GM23338 (cell line): ENCODE results near the gene CDC42BPG. TPM values are rescaled to one million over a fixed set of nuclear protein-coding genes. Genes with fewer than 3 reads are reported as not detected.

Experiments
- ATAC-seq: fragments of 200-7000 bp; cut with Tn5 transposase; 3 replicates; pipeline ENCODE4 v1.9.1; 2020
- DNase-seq: peaks from one replicate; pipeline ENCODE4 v3.0.0-alpha.2; 2015; ENCODE audit warnings: low spot score
- H2AFZ ChIP-seq: fragments of 200-600 bp; sonication (generic); 2 replicates; pipeline ENCODE4 v1.8.0; 2016; ENCODE audit warnings: antibody characterized with exemption, mild to moderate bottlenecking, moderate library complexity
- H3F3A ChIP-seq: fragments of 200-600 bp; sonication (generic); replicated peaks from 2 replicates; pipeline ENCODE4 v1.8.0; 2017; ENCODE audit warnings: antibody characterized with exemption, mixed run types, low read depth
- H3K27ac ChIP-seq: fragments of 200-600 bp; sonication (generic); 2 replicates; pipeline ENCODE4 v1.6.1; 2016; ENCODE audit warnings: low read depth
- H3K27me3 ChIP-seq: fragments of 200-600 bp; sonication (generic); 2 replicates; pipeline ENCODE4 v1.8.0; 2016; ENCODE audit warnings: mild to moderate bottlenecking, mixed run types, moderate library complexity; ENCODE audit not compliant: insufficient read depth
- H3K36me3 ChIP-seq: fragments of 200-600 bp; sonication (generic); 2 replicates; pipeline ENCODE4 v1.8.0; 2016; ENCODE audit warnings: mild to moderate bottlenecking; ENCODE audit not compliant: insufficient read depth
- H3K4me1 ChIP-seq: fragments of 200-600 bp; sonication (generic); 2 replicates; pipeline ENCODE4 v1.8.0; 2016; ENCODE audit warnings: mild to moderate bottlenecking, moderate library complexity; ENCODE audit not compliant: insufficient read depth
- H3K4me2 ChIP-seq: fragments of 200-600 bp; sonication (generic); 2 replicates; pipeline ENCODE4 v1.7.1; 2017; ENCODE audit warnings: mixed run types
- H3K4me3 ChIP-seq: fragments of 200-600 bp; sonication (generic); 2 replicates; pipeline ENCODE4 v1.6.1; 2016; ENCODE audit warnings: mixed run types
- H3K79me2 ChIP-seq: fragments of 200-600 bp; sonication (generic); replicated peaks from 2 replicates; pipeline ENCODE4 v1.8.0; 2017; ENCODE audit warnings: mild to moderate bottlenecking; ENCODE audit not compliant: insufficient read depth
- H3K9me2 ChIP-seq: fragments of 200-600 bp; sonication (generic); 2 replicates; pipeline ENCODE4 v1.8.0; 2017; ENCODE audit not compliant: insufficient read depth
- H4K20me1 ChIP-seq: fragments of 200-600 bp; sonication (generic); replicated peaks from 2 replicates; pipeline ENCODE4 v1.8.0; 2017; ENCODE audit warnings: mild to moderate bottlenecking; ENCODE audit not compliant: insufficient read depth
- H3K27ac Mint-ChIP-seq: 2 replicates; pipeline ENCODE4 v1.8.0; 2020; ENCODE audit warnings: inconsistent platforms, mild to moderate bottlenecking, moderate library complexity, mixed read lengths
- H3K27me3 Mint-ChIP-seq: 3 replicates; pipeline ENCODE4 v1.8.0; 2022; ENCODE audit warnings: low read depth, mild to moderate bottlenecking, moderate library complexity, mixed read lengths, inconsistent platforms; ENCODE audit not compliant: insufficient read depth, poor library complexity
- H3K36me3 Mint-ChIP-seq: 3 replicates; pipeline ENCODE4 v1.8.0; 2021; ENCODE audit warnings: low read depth, mild to moderate bottlenecking, inconsistent platforms, moderate library complexity, mixed read lengths
- H3K4me1 Mint-ChIP-seq: 3 replicates; pipeline ENCODE4 v1.8.0; 2020; ENCODE audit warnings: mild to moderate bottlenecking, inconsistent platforms, mixed read lengths
- H3K4me3 Mint-ChIP-seq: 3 replicates; pipeline ENCODE4 v1.8.0; 2021; ENCODE audit warnings: moderate library complexity, mild to moderate bottlenecking, inconsistent platforms, mixed read lengths
- H3K9me3 Mint-ChIP-seq: 3 replicates; pipeline ENCODE4 v1.8.0; 2020; ENCODE audit warnings: moderate library complexity, mild to moderate bottlenecking, inconsistent platforms, mixed read lengths
- CREB1 ChIP-seq: fragments of 250-450 bp; sonication (Bioruptor Pico); IDR thresholded peaks from 2 replicates; pipeline ENCODE4 v1.5.0; 2020; ENCODE audit warnings: low read depth, mild to moderate bottlenecking, moderate library complexity
- EZH2 ChIP-seq: fragments of 200-600 bp; sonication (generic); IDR thresholded peaks from one replicate; pipeline ENCODE4 v1.8.0; 2017; ENCODE audit warnings: antibody characterized with exemption, mild to moderate bottlenecking, low read depth; ENCODE audit not compliant: unreplicated experiment
- EZH2phosphoT487 ChIP-seq: fragments of 200-600 bp; sonication (generic); IDR thresholded peaks from one replicate; pipeline ENCODE4 v1.8.1; 2018; ENCODE audit warnings: antibody characterized with exemption; ENCODE audit not compliant: unreplicated experiment
- JUNB ChIP-seq: IDR thresholded peaks from one replicate; pipeline ENCODE4 v1.6.1; 2016; ENCODE audit warnings: antibody characterized with exemption; ENCODE audit not compliant: unreplicated experiment
- NANOG ChIP-seq: IDR thresholded peaks from 2 replicates; pipeline ENCODE4 v1.6.1; 2016; ENCODE audit warnings: antibody characterized with exemption, borderline replicate concordance
- POLR2AphosphoS5 ChIP-seq: IDR thresholded peaks from 2 replicates; pipeline ENCODE4 v1.6.1; 2016; ENCODE audit warnings: antibody characterized with exemption, low read depth
- STAT1 ChIP-seq: IDR thresholded peaks from one replicate; pipeline ENCODE4 v1.6.1; 2016; ENCODE audit warnings: antibody characterized with exemption; ENCODE audit not compliant: unreplicated experiment
- ZNF114 ChIP-seq: fragments of 250-450 bp; sonication (Bioruptor Pico); IDR thresholded peaks from 2 replicates; pipeline ENCODE4 v1.5.0; 2020; ENCODE audit warnings: mild to moderate bottlenecking, moderate library complexity
- ZNF331 ChIP-seq: fragments of 250-450 bp; sonication (Bioruptor Pico); IDR thresholded peaks from 2 replicates; pipeline ENCODE4 v1.5.0; 2020; ENCODE audit warnings: low read depth, mild to moderate bottlenecking, moderate library complexity
- ZNF462 ChIP-seq: fragments of 250-450 bp; sonication (Bioruptor Pico); IDR thresholded peaks from 2 replicates; pipeline ENCODE4 v1.5.0; 2020; ENCODE audit warnings: mild to moderate bottlenecking, moderate library complexity
- polyA plus RNA-seq: library from polyadenylated mRNA; unstranded; fragments of >200 nt; fragmentation: Nextera tagmentation; extraction: Ambion mirVana; gene quantifications from 2 replicates; pipeline ENCODE4 v1.2.1, GENCODE V29; 2016
- total RNA-seq: library from RNA; depleted of rRNA; stranded (reverse); fragments of >200 nt; shearing (Covaris generic); gene quantifications from 2 replicates; pipeline ENCODE4 v1.2.3, GENCODE V29; 2014
- TF ChIP-seq, protein P1 (sequence below): IDR thresholded peaks from 2 replicates; pipeline ENCODE4 v1.6.1; 2016; ENCODE audit warnings: antibody characterized with exemption
- TF ChIP-seq, protein P2 (sequence below): IDR thresholded peaks from one replicate; pipeline ENCODE4 v1.6.1; 2018; ENCODE audit warnings: antibody characterized with exemption; ENCODE audit not compliant: unreplicated experiment
- TF ChIP-seq, protein P3 (sequence below), 2 experiments: fragments of 200-600 bp in 1 of 2; sonication (generic) in 1 of 2; conservative IDR thresholded peaks; 2 replicates each; pipeline versions ENCODE4 v1.5.1 to v1.6.1; 2016 to 2017; ENCODE audit warnings: antibody characterized with exemption in 2 of 2, low read depth in 2 of 2, mild to moderate bottlenecking in 2 of 2, moderate library complexity in 1 of 2

CDC42BPG gene
- total and polyA plus RNA-seq, 2 experiments from 2014 or later = 2.3 to 11.6 TPM

DNA sequence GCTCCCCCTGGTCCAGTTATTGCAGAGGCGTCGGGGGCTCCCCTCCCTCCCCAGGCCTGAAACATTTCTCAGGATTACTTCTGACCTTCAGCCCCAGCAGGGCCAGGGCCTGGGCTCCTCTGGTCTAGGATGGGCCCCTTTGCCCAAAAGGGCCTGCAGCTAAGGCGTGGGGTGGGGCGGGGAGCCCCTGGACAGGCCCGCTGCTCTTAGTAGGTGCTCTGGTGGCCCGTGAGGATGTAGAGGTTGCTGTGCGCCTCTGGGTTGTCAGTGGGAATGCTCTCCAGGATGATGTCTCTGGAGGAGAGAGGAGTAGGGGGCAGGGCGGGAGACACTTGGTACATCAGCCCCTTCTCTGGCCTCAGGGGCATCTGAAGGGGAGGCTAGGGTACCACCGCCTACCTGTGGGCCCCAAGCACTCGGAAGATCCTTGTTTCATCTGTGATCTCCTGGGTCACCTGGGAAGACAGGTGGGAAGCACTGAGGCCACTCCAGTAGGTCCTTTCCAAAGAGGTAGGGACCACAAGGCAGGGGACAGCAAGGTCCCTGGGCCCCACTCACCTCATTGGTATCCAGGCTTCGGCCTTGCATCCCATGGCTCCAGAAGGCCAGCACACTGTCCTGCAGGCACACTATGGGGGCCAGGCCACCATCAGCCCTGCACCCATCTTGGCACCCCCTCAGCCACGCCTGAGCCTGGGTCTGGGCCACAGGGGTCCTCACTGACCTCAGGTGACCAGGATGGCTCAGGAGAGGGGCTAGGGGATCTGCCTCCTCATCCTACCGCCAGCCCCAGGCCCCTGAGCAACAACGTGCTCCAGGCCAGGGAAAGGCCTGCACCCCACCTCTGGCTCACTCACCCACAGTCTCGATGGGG, 54.9 kb downstream of the CDC42BPG start:
- DNase-seq (no peak), ATAC-seq (no peak)
- Histone ChIP-seq H2AFZ (no peak overlapping the region), H3K27me3 (no peaks in the 10 kb centered on the region), H3K79me2 (no peaks in the 10 kb centered on the region), H3K9me2 (no peaks in the 10 kb centered on the region), H3K4me2 (no peak overlapping the region), H3K4me1 (no peaks in the 10 kb centered on the region), H3K4me3 (no peak overlapping the region), H3K36me3 (no peaks in the 10 kb centered on the region), H4K20me1 (no peaks in the 10 kb centered on the region), H3F3A (0 out of 2 replicates have a peak, but pooled peaks cover 2% of the 10 kb centered on the region), H3K27ac (no peak overlapping the region)
- Mint-ChIP-seq H3K27ac (no peak overlapping the region), H3K4me1 (no peaks in the 10 kb centered on the region; the same call in 2 of the 3 replicates), H3K36me3 (no peaks in the 10 kb centered on the region), H3K4me3 (no peak overlapping the region), H3K9me3 (no peaks in the 10 kb centered on the region), H3K27me3 (peaks cover 7% of the 10 kb centered on the region)
- TF ChIP-seq JUNB (no peak), EZH2 (no peak), CREB1 (no peak), ZNF462 (CRISPR knock-in tag) (no peak), STAT1 (no peak), ZNF114 (CRISPR knock-in tag) (no peak), NANOG (no peak), EZH2phosphoT487 (no peak), ZNF331 (CRISPR knock-in tag) (no peak), POLR2AphosphoS5 (no peak)
- TF ChIP-seq, protein P1, sequence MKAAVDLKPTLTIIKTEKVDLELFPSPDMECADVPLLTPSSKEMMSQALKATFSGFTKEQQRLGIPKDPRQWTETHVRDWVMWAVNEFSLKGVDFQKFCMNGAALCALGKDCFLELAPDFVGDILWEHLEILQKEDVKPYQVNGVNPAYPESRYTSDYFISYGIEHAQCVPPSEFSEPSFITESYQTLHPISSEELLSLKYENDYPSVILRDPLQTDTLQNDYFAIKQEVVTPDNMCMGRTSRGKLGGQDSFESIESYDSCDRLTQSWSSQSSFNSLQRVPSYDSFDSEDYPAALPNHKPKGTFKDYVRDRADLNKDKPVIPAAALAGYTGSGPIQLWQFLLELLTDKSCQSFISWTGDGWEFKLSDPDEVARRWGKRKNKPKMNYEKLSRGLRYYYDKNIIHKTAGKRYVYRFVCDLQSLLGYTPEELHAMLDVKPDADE = no peak
- TF ChIP-seq, protein P2, sequence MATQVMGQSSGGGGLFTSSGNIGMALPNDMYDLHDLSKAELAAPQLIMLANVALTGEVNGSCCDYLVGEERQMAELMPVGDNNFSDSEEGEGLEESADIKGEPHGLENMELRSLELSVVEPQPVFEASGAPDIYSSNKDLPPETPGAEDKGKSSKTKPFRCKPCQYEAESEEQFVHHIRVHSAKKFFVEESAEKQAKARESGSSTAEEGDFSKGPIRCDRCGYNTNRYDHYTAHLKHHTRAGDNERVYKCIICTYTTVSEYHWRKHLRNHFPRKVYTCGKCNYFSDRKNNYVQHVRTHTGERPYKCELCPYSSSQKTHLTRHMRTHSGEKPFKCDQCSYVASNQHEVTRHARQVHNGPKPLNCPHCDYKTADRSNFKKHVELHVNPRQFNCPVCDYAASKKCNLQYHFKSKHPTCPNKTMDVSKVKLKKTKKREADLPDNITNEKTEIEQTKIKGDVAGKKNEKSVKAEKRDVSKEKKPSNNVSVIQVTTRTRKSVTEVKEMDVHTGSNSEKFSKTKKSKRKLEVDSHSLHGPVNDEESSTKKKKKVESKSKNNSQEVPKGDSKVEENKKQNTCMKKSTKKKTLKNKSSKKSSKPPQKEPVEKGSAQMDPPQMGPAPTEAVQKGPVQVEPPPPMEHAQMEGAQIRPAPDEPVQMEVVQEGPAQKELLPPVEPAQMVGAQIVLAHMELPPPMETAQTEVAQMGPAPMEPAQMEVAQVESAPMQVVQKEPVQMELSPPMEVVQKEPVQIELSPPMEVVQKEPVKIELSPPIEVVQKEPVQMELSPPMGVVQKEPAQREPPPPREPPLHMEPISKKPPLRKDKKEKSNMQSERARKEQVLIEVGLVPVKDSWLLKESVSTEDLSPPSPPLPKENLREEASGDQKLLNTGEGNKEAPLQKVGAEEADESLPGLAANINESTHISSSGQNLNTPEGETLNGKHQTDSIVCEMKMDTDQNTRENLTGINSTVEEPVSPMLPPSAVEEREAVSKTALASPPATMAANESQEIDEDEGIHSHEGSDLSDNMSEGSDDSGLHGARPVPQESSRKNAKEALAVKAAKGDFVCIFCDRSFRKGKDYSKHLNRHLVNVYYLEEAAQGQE = no peak
- TF ChIP-seq, protein P3, sequence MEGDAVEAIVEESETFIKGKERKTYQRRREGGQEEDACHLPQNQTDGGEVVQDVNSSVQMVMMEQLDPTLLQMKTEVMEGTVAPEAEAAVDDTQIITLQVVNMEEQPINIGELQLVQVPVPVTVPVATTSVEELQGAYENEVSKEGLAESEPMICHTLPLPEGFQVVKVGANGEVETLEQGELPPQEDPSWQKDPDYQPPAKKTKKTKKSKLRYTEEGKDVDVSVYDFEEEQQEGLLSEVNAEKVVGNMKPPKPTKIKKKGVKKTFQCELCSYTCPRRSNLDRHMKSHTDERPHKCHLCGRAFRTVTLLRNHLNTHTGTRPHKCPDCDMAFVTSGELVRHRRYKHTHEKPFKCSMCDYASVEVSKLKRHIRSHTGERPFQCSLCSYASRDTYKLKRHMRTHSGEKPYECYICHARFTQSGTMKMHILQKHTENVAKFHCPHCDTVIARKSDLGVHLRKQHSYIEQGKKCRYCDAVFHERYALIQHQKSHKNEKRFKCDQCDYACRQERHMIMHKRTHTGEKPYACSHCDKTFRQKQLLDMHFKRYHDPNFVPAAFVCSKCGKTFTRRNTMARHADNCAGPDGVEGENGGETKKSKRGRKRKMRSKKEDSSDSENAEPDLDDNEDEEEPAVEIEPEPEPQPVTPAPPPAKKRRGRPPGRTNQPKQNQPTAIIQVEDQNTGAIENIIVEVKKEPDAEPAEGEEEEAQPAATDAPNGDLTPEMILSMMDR (conservative IDR thresholded peaks at IDR 0.05; ENCODE audit: low read depth in 2 of 2) = no peak
